Tibial artery (tissue), 4 donors: Measurements from ENCODE around the gene CAPZB.

ENCODE experiments used
- DNase-seq, 2 donors: peaks; one replicate each; pipeline ENCODE4 v3.0.0-alpha.2; 2019
- H3K27ac ChIP-seq, 2 donors: fragments of 200-600 bp; sonication (generic) in 1 of 2; 1 replicate in 1 of 2; 2 replicates in 1 of 2; pipeline ENCODE4 v1.5.1; 2018 to 2019; ENCODE audit warnings: mild to moderate bottlenecking in 1 of 2
- H3K27me3 ChIP-seq, 2 donors: fragments of 200-600 bp; sonication (generic) in 1 of 2; one replicate each; pipeline versions ENCODE4 v1.5.1 to v1.6.0; 2016 to 2019
- H3K36me3 ChIP-seq, 3 donors: fragments of 200-600 bp; sonication (generic) in 2 of 3; one replicate each; pipeline ENCODE4 v1.5.1; 2016 to 2019; ENCODE audit warnings: mild to moderate bottlenecking in 2 of 3
- H3K4me1 ChIP-seq, 4 donors: fragments of 200-600 bp; sonication (generic) in 2 of 4; 1 replicate in 3 of 4; 2 replicates in 1 of 4; pipeline ENCODE4 v1.5.1; 2016 to 2019
- H3K4me3 ChIP-seq, 2 donors: fragments of 200-600 bp; sonication (generic) in 1 of 2; 1 replicate in 1 of 2; 2 replicates in 1 of 2; pipeline ENCODE4 v1.5.1; 2018 to 2019; ENCODE audit warnings: mild to moderate bottlenecking in 2 of 2
- H3K9me3 ChIP-seq, 3 donors: fragments of 200-600 bp; sonication (generic) in 1 of 3; one replicate each; pipeline ENCODE4 v1.5.1; 2016 to 2019
- CTCF ChIP-seq, 2 experiments: fragments of 200-600 bp in 1 of 2; fragments of 450-650 bp in 1 of 2; IDR thresholded peaks; one replicate each; pipeline ENCODE4 v1.5.1; 2017 to 2019; ENCODE audit warnings: antibody characterized with exemption in 2 of 2, mild to moderate bottlenecking in 1 of 2, moderate library complexity in 1 of 2
- intact Hi-C: fragments of 100-400 bp; cut with DNase I; formaldehyde crosslinking; loops from one replicate; pipeline ENCODE4 v1.15.0; 2023; ENCODE audit warnings: low total_unique reads

Gene CAPZB

DNA sequence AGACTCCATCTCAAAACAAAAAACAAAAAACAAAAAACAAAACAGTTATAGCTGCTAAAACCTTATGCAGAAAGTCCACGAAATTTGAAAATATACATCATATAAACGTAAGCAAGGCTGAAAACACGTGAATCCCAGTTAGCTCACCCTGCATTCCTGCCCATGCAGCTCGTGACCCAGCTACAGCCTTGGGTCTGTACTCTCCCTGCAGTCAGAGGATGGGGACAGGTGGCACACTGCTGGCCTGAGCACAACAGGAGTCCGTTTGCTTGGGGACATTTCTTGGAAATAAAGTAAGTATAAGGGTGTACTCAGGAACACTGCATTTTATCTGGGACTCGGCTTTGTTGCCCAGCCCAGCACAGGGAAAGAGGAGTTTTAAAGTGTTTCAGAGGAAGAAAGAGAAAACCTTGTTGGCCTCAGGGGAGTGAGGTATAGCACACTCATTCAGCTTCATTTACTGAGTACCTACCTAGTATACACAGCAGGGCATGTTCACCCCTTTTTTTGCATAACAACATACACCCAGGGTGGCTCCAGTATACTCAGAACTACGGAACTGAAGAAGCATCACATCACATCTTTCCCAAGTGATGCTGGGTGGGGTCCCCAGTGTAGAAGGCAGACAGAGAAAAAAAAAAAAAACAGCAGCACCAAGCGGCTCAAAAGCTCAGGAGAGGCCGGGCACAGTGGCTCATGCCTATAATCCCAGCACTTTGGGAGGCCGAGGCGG lies 44.1 kb downstream of the CAPZB start:
- no peak for TF ChIP-seq CTCF (IDR thresholded peaks at IDR 0.05)
- intact Hi-C loops = no loop called here
- Histone ChIP-seq H3K9me3 (no peaks in the 10 kb centered on the region), H3K4me3 (no peak overlapping the region), H3K27ac (peak overlapping the region; percentile 89 to 90), H3K27me3 (no peaks in the 10 kb centered on the region), H3K4me1 (peaks cover 6 to 100% (median 91%) of the 10 kb centered on the region in 4 donors), H3K36me3 (no peaks in the 10 kb centered on the region)
- peak in 1 of 2 donors; percentile 87 for DNase-seq

- H3K36me3 ChIP-seq = no peaks in the 10 kb centered on the region
- intact Hi-C loops = no loop called here
- no peaks in the 10 kb centered on the region for H3K27me3 ChIP-seq
- TF ChIP-seq CTCF (IDR thresholded peaks at IDR 0.05) = no peak
- no peak overlapping the region for H3K4me3 ChIP-seq
- DNase-seq = peak in 1 of 2 donors; percentile 85
- H3K4me1 ChIP-seq = peaks cover 6 to 100% (median 94%) of the 10 kb centered on the region in 4 donors
- peak overlapping the region; percentile 89 to 90 for H3K27ac ChIP-seq
- no peaks in the 10 kb centered on the region for H3K9me3 ChIP-seq
Observed at GRCh38 chr1:19439464-19440171, 45.7 kb downstream of the CAPZB start.

- Histone ChIP-seq H3K9me3 (no peaks in the 10 kb centered on the region), H3K4me3 (no peak overlapping the region), H3K4me1 (peaks cover 6 to 100% (median 94%) of the 10 kb centered on the region in 4 donors), H3K27ac (peak overlapping the region; percentile 89 to 90), H3K27me3 (no peaks in the 10 kb centered on the region), H3K36me3 (no peaks in the 10 kb centered on the region)
- DNase-seq = no peak
- intact Hi-C loops = no loop called here
- no peak for TF ChIP-seq CTCF (IDR thresholded peaks at IDR 0.05)
Observed at GRCh38 chr1:19438516-19439195, 46.7 kb downstream of the CAPZB start.

GRCh38 chr1:19437891-19438294 lies 47.4 kb downstream of the CAPZB start:
- Histone ChIP-seq H3K27me3 (no peaks in the 10 kb centered on the region), H3K27ac (peak overlapping the region; percentile 89 to 90), H3K4me3 (peak overlapping the region in 1 of 2 donors; percentile 2), H3K4me1 (peaks cover 6 to 100% (median 96%) of the 10 kb centered on the region in 4 donors), H3K9me3 (no peaks in the 10 kb centered on the region), H3K36me3 (no peaks in the 10 kb centered on the region)
- TF ChIP-seq CTCF (IDR thresholded peaks at IDR 0.05) = no peak
- peak; percentile 91 to 93 for DNase-seq
- intact Hi-C loops = no loop called here

DNA sequence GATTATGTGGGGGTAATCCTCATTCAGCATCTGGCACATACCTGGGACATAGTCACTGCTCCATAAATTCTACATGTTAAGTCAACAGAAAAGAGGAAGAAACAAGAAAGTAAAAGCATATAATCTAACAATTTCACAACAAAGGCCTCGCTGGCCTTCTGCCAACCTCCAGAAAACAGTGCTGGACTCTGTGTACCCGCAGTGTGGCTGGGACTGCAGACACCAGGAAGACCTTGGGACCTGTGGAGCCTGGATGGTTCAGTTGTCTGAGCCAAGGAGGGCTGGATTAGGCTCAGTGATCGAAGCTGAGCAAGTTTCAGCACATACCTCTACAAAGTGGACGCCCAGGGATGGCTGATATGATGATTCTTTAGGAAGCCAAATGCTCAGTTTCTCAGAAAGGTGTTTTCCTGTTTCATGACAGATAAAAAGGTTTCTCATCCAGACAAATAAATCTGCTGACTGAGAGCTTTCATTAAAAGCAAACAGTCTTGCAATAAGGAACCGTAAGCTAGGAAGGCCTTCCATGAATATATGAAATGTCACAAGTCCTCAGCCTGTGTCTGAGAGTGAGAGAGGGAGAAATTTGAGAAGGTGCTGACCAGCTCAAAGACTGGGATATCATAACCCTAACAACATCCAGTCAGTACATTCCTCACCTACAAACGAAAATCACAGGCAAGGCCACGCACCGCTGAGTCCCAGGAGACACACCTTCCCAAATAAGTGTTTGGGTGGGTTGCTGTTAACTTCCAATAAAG lies 48.4 kb downstream of the CAPZB start:
- no peaks in the 10 kb centered on the region for H3K9me3 ChIP-seq
- H3K4me1 ChIP-seq = peaks cover 3 to 96% (median 91%) of the 10 kb centered on the region in 4 donors
- DNase-seq = peak; percentile 90 to 92
- no peaks in the 10 kb centered on the region for H3K36me3 ChIP-seq
- peak overlapping the region; percentile 89 to 90 for H3K27ac ChIP-seq
- no peak for TF ChIP-seq CTCF (IDR thresholded peaks at IDR 0.05)
- no peaks in the 10 kb centered on the region for H3K27me3 ChIP-seq
- H3K4me3 ChIP-seq = no peak overlapping the region
- intact Hi-C loops = no loop called here
